Thymus (tissue), 11 donors: Measurements from ENCODE around the gene PEX6. TPM values are rescaled to one million over a fixed set of nuclear protein-coding genes. Genes with fewer than 3 reads are reported as not detected.
"Not testable (repeated sequence)": the region's sequence is repeated elsewhere in the genome, so short reads cannot be mapped to it uniquely, and the experiment has no call there.

Experiments
- DNase-seq, 9 donors: peaks; one replicate each; pipeline ENCODE4 v3.0.0-alpha.2; 2013; ENCODE audit warnings: low spot score in 9 of 9, low read depth in 6 of 9, missing footprints in 1 of 9
- H3K27ac ChIP-seq, 2 donors: one replicate each; pipeline ENCODE4 v1.5.1; 2013; ENCODE audit warnings: control low read depth in 1 of 2, low read depth in 1 of 2, low read length in 1 of 2, mild to moderate bottlenecking in 1 of 2, moderate library complexity in 1 of 2
- H3K27me3 ChIP-seq, 2 donors: one replicate each; pipeline ENCODE4 v1.5.1; 2013; ENCODE audit warnings: low read length in 1 of 2; ENCODE audit not compliant: control insufficient read depth in 2 of 2, insufficient read depth in 1 of 2
- H3K36me3 ChIP-seq, 2 donors: one replicate each; pipeline ENCODE4 v1.5.1; 2013; ENCODE audit warnings: low read length in 1 of 2, mild to moderate bottlenecking in 1 of 2, moderate library complexity in 1 of 2; ENCODE audit not compliant: control insufficient read depth in 2 of 2, insufficient read depth in 2 of 2
- H3K4me1 ChIP-seq, 2 donors: one replicate each; pipeline ENCODE4 v1.5.1; 2013; ENCODE audit warnings: low read length in 2 of 2; ENCODE audit not compliant: control insufficient read depth in 2 of 2, insufficient read depth in 2 of 2
- H3K4me3 ChIP-seq, 2 donors: one replicate each; pipeline ENCODE4 v1.5.1; 2013; ENCODE audit warnings: low read length in 2 of 2, control low read depth in 1 of 2, mild to moderate bottlenecking in 1 of 2
- H3K9me3 ChIP-seq, 2 donors: one replicate each; pipeline ENCODE4 v1.5.1; 2013; ENCODE audit warnings: low read length in 1 of 2, mild to moderate bottlenecking in 1 of 2; ENCODE audit not compliant: control insufficient read depth in 2 of 2, insufficient read depth in 1 of 2
- WGBS: extraction: QIAGEN DNeasy Blood & Tissue Kit; methylation state at CpG from one replicate; pipeline ENCODE4 v1.1.7; 2013; 5-methylcytosine and 5-hydroxymethylcytosine counted together
- polyA plus RNA-seq: library from polyadenylated mRNA; stranded (reverse); fragments of 200-250 nt; gene quantifications from one replicate; pipeline ENCODE4 v1.2.3, GENCODE V29; 2013
- total RNA-seq: library from RNA; stranded (reverse); fragments of 120-200 nt; gene quantifications from one replicate; pipeline ENCODE4 v1.2.4, GENCODE V29; 2013
- donor health status: healthy.

The PEX6 gene
- total and polyA plus RNA-seq, 2 donors = 14.6 to 16.6 TPM

GRCh38 chr6:43007126-43007525 lies 28.1 kb upstream of the PEX6 start:
- Histone ChIP-seq H3K4me3 (no peak overlapping the region), H3K27ac (no peak overlapping the region), H3K36me3 (peaks cover 58 to 76% of the 10 kb centered on the region in 2 donors), H3K27me3 (no peaks in the 10 kb centered on the region), H3K4me1 (peaks cover 0 to 2% of the 10 kb centered on the region in 2 donors), H3K9me3 (no peaks in the 10 kb centered on the region)
- WGBS = 97% methylated on average over 9 of the region's 9 CpGs
- DNase-seq = no peak

- no peak overlapping the region for H3K4me3 ChIP-seq
- H3K36me3 ChIP-seq = peaks cover 49 to 70% of the 10 kb centered on the region in 2 donors
- H3K4me1 ChIP-seq = no peaks in the 10 kb centered on the region
- no peaks in the 10 kb centered on the region for H3K27me3 ChIP-seq
- 98% methylated on average over 11 of the region's 11 CpGs for WGBS
- no peak overlapping the region for H3K27ac ChIP-seq
- H3K9me3 ChIP-seq = no peaks in the 10 kb centered on the region
- DNase-seq = no peak
Observed at GRCh38 chr6:43006251-43006650, 27.3 kb upstream of the PEX6 start.

GRCh38 chr6:43005844-43006243 lies 26.9 kb upstream of the PEX6 start:
- no peaks in the 10 kb centered on the region for H3K9me3 ChIP-seq
- H3K36me3 ChIP-seq = peaks cover 45 to 68% of the 10 kb centered on the region in 2 donors
- H3K27me3 ChIP-seq = no peaks in the 10 kb centered on the region
- H3K4me1 ChIP-seq = no peaks in the 10 kb centered on the region
- no peak overlapping the region for H3K27ac ChIP-seq
- WGBS = 98% methylated on average over 5 of the region's 5 CpGs
- no peak for DNase-seq
- no peak overlapping the region for H3K4me3 ChIP-seq

GRCh38 chr6:43001843-43002242 lies 22.9 kb upstream of the PEX6 start:
- H3K4me3 ChIP-seq = no peak overlapping the region
- H3K36me3 ChIP-seq = peaks cover 18 to 39% of the 10 kb centered on the region in 2 donors
- 98% methylated on average over 8 of the region's 8 CpGs for WGBS
- H3K27me3 ChIP-seq = no peaks in the 10 kb centered on the region
- no peak for DNase-seq
- H3K4me1 ChIP-seq = no peaks in the 10 kb centered on the region
- H3K9me3 ChIP-seq = no peaks in the 10 kb centered on the region
- H3K27ac ChIP-seq = no peak overlapping the region

- 98% methylated on average over 9 of the region's 9 CpGs for WGBS
- DNase-seq = not testable (repeated sequence)
Observed at GRCh38 chr6:42998205-42998604, 19.2 kb upstream of the PEX6 start.

GRCh38 chr6:42996513-42996912 lies 17.5 kb upstream of the PEX6 start:
- Histone ChIP-seq H3K4me1 (peaks cover 0 to 3% of the 10 kb centered on the region in 2 donors), H3K9me3 (peaks cover 0 to 5% of the 10 kb centered on the region in 2 donors), H3K27ac (no peak overlapping the region), H3K4me3 (no peak overlapping the region), H3K27me3 (no peaks in the 10 kb centered on the region), H3K36me3 (peaks cover 15 to 29% of the 10 kb centered on the region in 2 donors)
- no peak for DNase-seq

More at GRCh38 chr6:42998205-42998604, 19.2 kb upstream of the PEX6 start:
- not testable (repeated sequence) for H3K27me3 ChIP-seq, H3K27ac ChIP-seq, H3K4me1 ChIP-seq, H3K4me3 ChIP-seq, H3K9me3 ChIP-seq
- H3K36me3 ChIP-seq = peaks cover 13 to 29% of the 10 kb centered on the region in 2 donors

GRCh38 chr6:42993445-42993844 lies 14.5 kb upstream of the PEX6 start:
- no peak for DNase-seq
- Histone ChIP-seq H3K4me3 (no peak overlapping the region), H3K4me1 (peaks cover 0 to 3% of the 10 kb centered on the region in 2 donors), H3K36me3 (peaks cover 33 to 43% of the 10 kb centered on the region in 2 donors), H3K27ac (no peak overlapping the region), H3K9me3 (peaks cover 0 to 5% of the 10 kb centered on the region in 2 donors), H3K27me3 (no peaks in the 10 kb centered on the region)
- 99% methylated on average over 2 of the region's 2 CpGs for WGBS

- WGBS = 97% methylated on average over 5 of the region's 5 CpGs
- H3K4me1 ChIP-seq = peaks cover 19 to 27% of the 10 kb centered on the region in 2 donors
- H3K4me3 ChIP-seq = no peak overlapping the region
- H3K36me3 ChIP-seq = peaks cover 44 to 57% of the 10 kb centered on the region in 2 donors
- no peak for DNase-seq
- no peaks in the 10 kb centered on the region for H3K9me3 ChIP-seq
- no peak overlapping the region for H3K27ac ChIP-seq
- no peaks in the 10 kb centered on the region for H3K27me3 ChIP-seq
Observed at GRCh38 chr6:42989923-42990322, 10.9 kb upstream of the PEX6 start.

- 98% methylated on average over 1 of the region's 1 CpG for WGBS
- Histone ChIP-seq H3K27me3 (no peaks in the 10 kb centered on the region), H3K27ac (no peak overlapping the region), H3K36me3 (peaks cover 41 to 54% of the 10 kb centered on the region in 2 donors), H3K4me3 (no peak overlapping the region), H3K4me1 (peaks cover 18 to 31% of the 10 kb centered on the region in 2 donors), H3K9me3 (peaks cover 0 to 3% of the 10 kb centered on the region in 2 donors)
- no peak for DNase-seq
Observed at GRCh38 chr6:42988486-42989020, 9.6 kb upstream of the PEX6 start.
